HEK293T (cell line): ENCODE data around the gene RPS21.

Experiments
- BHLHE40 ChIP-seq: fragments of 450-650 bp; IDR thresholded peaks from 2 replicates; pipeline ENCODE4 v1.6.1; 2016; ENCODE audit warnings: mild to moderate bottlenecking, moderate library complexity, borderline replicate concordance
- FOXA1 ChIP-seq: fragments of 450-650 bp; IDR thresholded peaks from 2 replicates; pipeline ENCODE4 v1.6.1; 2016; ENCODE audit warnings: mild to moderate bottlenecking
- FOXM1 ChIP-seq: fragments of 450-650 bp; IDR thresholded peaks from 2 replicates; pipeline ENCODE4 v1.6.1; 2017; ENCODE audit warnings: mild to moderate bottlenecking, borderline replicate concordance
- HDGF ChIP-seq: fragments of 450-650 bp; IDR thresholded peaks from 2 replicates; pipeline ENCODE4 v1.6.1; 2017; ENCODE audit warnings: antibody characterized with exemption, borderline replicate concordance
- NFRKB ChIP-seq: fragments of 450-650 bp; IDR thresholded peaks from 2 replicates; pipeline ENCODE4 v1.6.1; 2016; ENCODE audit warnings: mild to moderate bottlenecking, moderate library complexity
- PKNOX1 ChIP-seq: fragments of 450-650 bp; IDR thresholded peaks from 2 replicates; pipeline ENCODE4 v1.6.1; 2016
- SP1 ChIP-seq: fragments of 450-650 bp; IDR thresholded peaks from 2 replicates; pipeline ENCODE4 v1.6.1; 2017
- SUZ12 ChIP-seq: fragments of 450-650 bp; IDR thresholded peaks from 2 replicates; pipeline ENCODE4 v1.6.1; 2016; ENCODE audit warnings: mild to moderate bottlenecking

- TF ChIP-seq PKNOX1 (no peak), FOXM1 (no peak), SP1 (no peak), FOXA1 (no peak), SUZ12 (no peak), NFRKB (no peak), HDGF (no peak), BHLHE40 (no peak)
Observed at GRCh38 chr20:62378215-62378614, 8.7 kb upstream of the RPS21 start.
